Astrocyte (in vitro differentiated cells and primary cell): ENCODE measurements around the gene AKR1D1. TPM values are rescaled to one million over a fixed set of nuclear protein-coding genes. Genes with fewer than 3 reads are reported as not detected.
"Not testable (repeated sequence)": the region's sequence is repeated elsewhere in the genome, so short reads cannot be mapped to it uniquely, and the experiment has no call there.

Source experiments
- DNase-seq: peaks from one replicate; pipeline ENCODE4 v3.0.0-alpha.2; 2010; ENCODE audit warnings: low read depth
- FAIRE-seq: peaks from 2 replicates; lab custom pipeline; 2011; peaks lifted over from hg19 to GRCh38; lab: Jason Lieb, UNC
- H2AFZ ChIP-seq: 2 replicates; pipeline ENCODE4 v1.6.0; 2012; ENCODE audit warnings: low read depth, low read length, inconsistent platforms
- H3K27ac ChIP-seq: 2 replicates; pipeline ENCODE4 v1.5.1; 2011; ENCODE audit warnings: low read depth, low read length, inconsistent platforms
- H3K27me3 ChIP-seq: 2 replicates; pipeline ENCODE4 v1.6.0; 2011; ENCODE audit warnings: low read length, inconsistent platforms; ENCODE audit not compliant: insufficient read depth
- H3K36me3 ChIP-seq: 2 replicates; pipeline ENCODE4 v1.5.1; 2011; ENCODE audit warnings: low read length, inconsistent platforms; ENCODE audit not compliant: insufficient read depth
- H3K4me1 ChIP-seq: 2 replicates; pipeline ENCODE4 v1.5.1; 2011; ENCODE audit warnings: low read length, inconsistent platforms; ENCODE audit not compliant: insufficient read depth
- H3K4me2 ChIP-seq: 2 replicates; pipeline ENCODE4 v1.6.0; 2012; ENCODE audit warnings: low read length, inconsistent platforms
- H3K4me3 ChIP-seq: 2 replicates; pipeline ENCODE4 v1.5.1; 2011; ENCODE audit warnings: low read depth, mild to moderate bottlenecking, low read length, inconsistent platforms; ENCODE audit not compliant: insufficient read depth
- H3K79me2 ChIP-seq: 2 replicates; pipeline ENCODE4 v1.6.0; 2012; ENCODE audit warnings: mild to moderate bottlenecking, low read length, inconsistent platforms; ENCODE audit not compliant: insufficient read depth
- H3K9ac ChIP-seq: 2 replicates; pipeline ENCODE4 v1.6.0; 2012; ENCODE audit warnings: mild to moderate bottlenecking, low read length, inconsistent platforms
- H3K9me3 ChIP-seq: 2 replicates; pipeline ENCODE4 v1.5.1; 2012; ENCODE audit warnings: low read depth, mild to moderate bottlenecking, low read length, inconsistent platforms; ENCODE audit not compliant: insufficient read depth
- H4K20me1 ChIP-seq: 2 replicates; pipeline ENCODE4 v1.6.0; 2012; ENCODE audit warnings: low read length, inconsistent platforms; ENCODE audit not compliant: insufficient read depth
- H3K27ac Mint-ChIP-seq: one replicate; pipeline ENCODE4 v1.8.0; 2021; ENCODE audit warnings: mild to moderate bottlenecking, mixed read lengths; ENCODE audit not compliant: unreplicated experiment
- H3K27me3 Mint-ChIP-seq: one replicate; pipeline ENCODE4 v1.8.0; 2021; ENCODE audit warnings: low read depth, mixed read lengths; ENCODE audit not compliant: unreplicated experiment
- H3K36me3 Mint-ChIP-seq: one replicate; pipeline ENCODE4 v1.8.0; 2021; ENCODE audit warnings: low read depth, mixed read lengths; ENCODE audit not compliant: unreplicated experiment
- H3K4me1 Mint-ChIP-seq: one replicate; pipeline ENCODE4 v1.8.0; 2021; ENCODE audit warnings: low read depth, mixed read lengths; ENCODE audit not compliant: unreplicated experiment
- H3K4me3 Mint-ChIP-seq: one replicate; pipeline ENCODE4 v1.8.0; 2021; ENCODE audit warnings: mild to moderate bottlenecking, moderate library complexity, mixed read lengths; ENCODE audit not compliant: unreplicated experiment
- H3K9me3 Mint-ChIP-seq: one replicate; pipeline ENCODE4 v1.8.0; 2021; ENCODE audit warnings: mild to moderate bottlenecking, mixed read lengths; ENCODE audit not compliant: unreplicated experiment
- EZH2 ChIP-seq: IDR thresholded peaks from 2 replicates; pipeline ENCODE4 v1.6.1; 2012; ENCODE audit warnings: mild to moderate bottlenecking, low read length, inconsistent platforms; ENCODE audit not compliant: insufficient read depth
- total RNA-seq: library from RNA; stranded (reverse); gene quantifications from 2 replicates; pipeline ENCODE4 v1.2.1, GENCODE V29; 2021
- TF ChIP-seq, protein P1 (sequence below): IDR thresholded peaks from 2 replicates; pipeline ENCODE4 v1.5.1; 2011; ENCODE audit warnings: low read depth, mild to moderate bottlenecking, inconsistent platforms, low read length, moderate library complexity; ENCODE audit not compliant: insufficient read depth

AKR1D1 gene
- total RNA-seq, 1 donor from 2014 or later, result not detected

GRCh38 chr7:138044897-138045296 is 31.4 kb upstream of the AKR1D1 start:
- FAIRE-seq, result no peak
- H4K20me1 ChIP-seq, result no peaks in the 10 kb centered on the region
- no peaks in the 10 kb centered on the region for H3K4me1 Mint-ChIP-seq
- H3K4me1 ChIP-seq, result no peaks in the 10 kb centered on the region
- no peaks in the 10 kb centered on the region for H3K36me3 ChIP-seq
- H3K9me3 ChIP-seq, result no peaks in the 10 kb centered on the region
- TF ChIP-seq, protein P1, sequence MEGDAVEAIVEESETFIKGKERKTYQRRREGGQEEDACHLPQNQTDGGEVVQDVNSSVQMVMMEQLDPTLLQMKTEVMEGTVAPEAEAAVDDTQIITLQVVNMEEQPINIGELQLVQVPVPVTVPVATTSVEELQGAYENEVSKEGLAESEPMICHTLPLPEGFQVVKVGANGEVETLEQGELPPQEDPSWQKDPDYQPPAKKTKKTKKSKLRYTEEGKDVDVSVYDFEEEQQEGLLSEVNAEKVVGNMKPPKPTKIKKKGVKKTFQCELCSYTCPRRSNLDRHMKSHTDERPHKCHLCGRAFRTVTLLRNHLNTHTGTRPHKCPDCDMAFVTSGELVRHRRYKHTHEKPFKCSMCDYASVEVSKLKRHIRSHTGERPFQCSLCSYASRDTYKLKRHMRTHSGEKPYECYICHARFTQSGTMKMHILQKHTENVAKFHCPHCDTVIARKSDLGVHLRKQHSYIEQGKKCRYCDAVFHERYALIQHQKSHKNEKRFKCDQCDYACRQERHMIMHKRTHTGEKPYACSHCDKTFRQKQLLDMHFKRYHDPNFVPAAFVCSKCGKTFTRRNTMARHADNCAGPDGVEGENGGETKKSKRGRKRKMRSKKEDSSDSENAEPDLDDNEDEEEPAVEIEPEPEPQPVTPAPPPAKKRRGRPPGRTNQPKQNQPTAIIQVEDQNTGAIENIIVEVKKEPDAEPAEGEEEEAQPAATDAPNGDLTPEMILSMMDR, result no peak
- TF ChIP-seq EZH2, result no peak
- no peak for DNase-seq
- no peaks in the 10 kb centered on the region for H3K36me3 Mint-ChIP-seq
- H3K4me3 Mint-ChIP-seq, result no peak overlapping the region
- H3K9me3 Mint-ChIP-seq, result peaks cover 11% of the 10 kb centered on the region
- no peak overlapping the region for H2AFZ ChIP-seq
- no peaks in the 10 kb centered on the region for H3K27me3 ChIP-seq
- no peak overlapping the region for H3K4me2 ChIP-seq
- H3K79me2 ChIP-seq, result no peaks in the 10 kb centered on the region
- H3K27ac Mint-ChIP-seq, result no peak overlapping the region
- no peaks in the 10 kb centered on the region for H3K27me3 Mint-ChIP-seq
- H3K9ac ChIP-seq, result no peak overlapping the region
- H3K4me3 ChIP-seq, result no peak overlapping the region
- no peak overlapping the region for H3K27ac ChIP-seq

DNA sequence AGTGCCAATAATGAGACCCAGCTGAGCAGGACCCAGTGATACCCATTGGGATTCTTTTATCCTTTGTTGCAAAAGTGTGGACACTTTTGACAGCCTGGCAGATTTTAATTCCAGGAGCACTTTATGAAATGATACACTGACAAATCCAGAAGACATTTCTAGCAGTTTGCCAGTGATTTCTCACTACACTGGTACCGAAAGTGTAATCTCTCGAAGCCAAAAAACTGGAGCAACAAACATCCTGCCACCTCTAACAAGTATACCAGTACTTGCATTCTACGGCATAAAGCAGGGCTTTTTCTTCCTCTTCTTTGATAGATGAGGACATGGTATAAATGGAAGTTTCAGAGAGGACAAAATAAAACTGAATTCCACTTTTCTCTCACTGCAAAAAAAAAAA is 28.4 kb upstream of the AKR1D1 start:
- H3K4me3 ChIP-seq, result no peak overlapping the region
- H3K27ac Mint-ChIP-seq, result no peak overlapping the region
- H3K9me3 Mint-ChIP-seq, result no peaks in the 10 kb centered on the region
- H3K4me1 ChIP-seq, result no peaks in the 10 kb centered on the region
- no peak overlapping the region for H3K4me2 ChIP-seq
- no peak overlapping the region for H3K27ac ChIP-seq
- DNase-seq, result no peak
- no peak for FAIRE-seq
- no peaks in the 10 kb centered on the region for H3K4me1 Mint-ChIP-seq
- H3K36me3 Mint-ChIP-seq, result no peaks in the 10 kb centered on the region
- no peak overlapping the region for H2AFZ ChIP-seq
- H4K20me1 ChIP-seq, result no peaks in the 10 kb centered on the region
- TF ChIP-seq, protein P1, result no peak
- no peak for TF ChIP-seq EZH2
- no peak overlapping the region for H3K9ac ChIP-seq
- H3K27me3 ChIP-seq, result no peaks in the 10 kb centered on the region
- H3K9me3 ChIP-seq, result no peaks in the 10 kb centered on the region
- H3K36me3 ChIP-seq, result no peaks in the 10 kb centered on the region
- no peak overlapping the region for H3K4me3 Mint-ChIP-seq
- H3K27me3 Mint-ChIP-seq, result no peaks in the 10 kb centered on the region
- H3K79me2 ChIP-seq, result no peaks in the 10 kb centered on the region

GRCh38 chr7:138049505-138050116 is 26.6 kb upstream of the AKR1D1 start:
- Mint-ChIP-seq H3K27me3 (no peaks in the 10 kb centered on the region), H3K27ac (no peak overlapping the region)
- no peak overlapping the region for H3K9ac ChIP-seq

DNA sequence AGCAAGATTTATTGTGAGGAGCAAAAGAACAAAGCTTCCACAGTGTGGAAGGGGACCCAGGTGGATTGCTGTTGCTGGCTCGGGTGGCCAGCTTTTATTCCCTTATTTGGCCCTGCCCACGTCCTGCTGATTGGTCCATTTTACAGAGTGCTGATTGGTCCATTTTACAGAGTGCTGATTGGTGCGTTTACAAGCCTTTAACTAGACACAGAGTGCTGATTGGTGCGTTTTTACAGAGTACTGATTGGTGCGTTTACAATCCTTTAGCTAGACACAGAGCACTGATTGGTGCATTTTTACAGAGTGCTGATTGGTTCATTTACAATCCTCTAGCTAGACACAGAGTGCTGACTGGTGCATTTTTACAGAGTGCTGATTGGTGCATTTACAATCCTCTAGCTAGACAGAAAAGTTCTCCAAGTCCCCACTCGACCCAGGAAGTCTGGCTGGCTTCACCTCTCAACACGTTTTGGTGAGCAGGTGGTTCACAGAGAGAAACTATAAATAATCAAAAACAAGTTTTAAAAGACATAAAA is 24.5 kb upstream of the AKR1D1 start:
- H3K4me3 Mint-ChIP-seq, H4K20me1 ChIP-seq, H3K36me3 Mint-ChIP-seq, H3K4me3 ChIP-seq, DNase-seq, H2AFZ ChIP-seq, H3K27ac ChIP-seq, H3K9ac ChIP-seq, H3K9me3 Mint-ChIP-seq, H3K27me3 ChIP-seq, FAIRE-seq, H3K4me1 Mint-ChIP-seq, H3K36me3 ChIP-seq, H3K79me2 ChIP-seq, H3K4me2 ChIP-seq, H3K9me3 ChIP-seq, H3K27me3 Mint-ChIP-seq, H3K27ac Mint-ChIP-seq, H3K4me1 ChIP-seq: not testable (repeated sequence)

More at GRCh38 chr7:138049505-138050116, 26.6 kb upstream of the AKR1D1 start:
- Histone ChIP-seq H3K4me3 (no peak overlapping the region), H3K9me3 (no peaks in the 10 kb centered on the region), H3K36me3 (no peaks in the 10 kb centered on the region), H3K79me2 (no peaks in the 10 kb centered on the region), H3K4me2 (no peak overlapping the region), H2AFZ (no peak overlapping the region), H3K27ac (no peak overlapping the region), H3K4me1 (no peaks in the 10 kb centered on the region), H4K20me1 (no peaks in the 10 kb centered on the region), H3K27me3 (no peaks in the 10 kb centered on the region)
- FAIRE-seq (no peak), DNase-seq (no peak)
- Mint-ChIP-seq H3K4me3 (no peak overlapping the region), H3K4me1 (no peaks in the 10 kb centered on the region), H3K36me3 (no peaks in the 10 kb centered on the region), H3K9me3 (no peaks in the 10 kb centered on the region)
- TF ChIP-seq EZH2, result no peak
- TF ChIP-seq, protein P1, result no peak
